ENCODE measurements around the gene TACC2.

TACC2 gene

GRCh38 chr10:122295451-122295809 lies 306.5 kb downstream of the TACC2 start:
- no peaks in the 10 kb centered on the region for H3F3A ChIP-seq (ENCODE audit: insufficient read depth)
- no peak overlapping the region for H3K9ac ChIP-seq (ENCODE audit: low read length)
- no peak for TF ChIP-seq EZH2phosphoT487 (conservative IDR thresholded peaks at IDR 0.05; ENCODE audit: low read length)
- TF ChIP-seq, protein P1, sequence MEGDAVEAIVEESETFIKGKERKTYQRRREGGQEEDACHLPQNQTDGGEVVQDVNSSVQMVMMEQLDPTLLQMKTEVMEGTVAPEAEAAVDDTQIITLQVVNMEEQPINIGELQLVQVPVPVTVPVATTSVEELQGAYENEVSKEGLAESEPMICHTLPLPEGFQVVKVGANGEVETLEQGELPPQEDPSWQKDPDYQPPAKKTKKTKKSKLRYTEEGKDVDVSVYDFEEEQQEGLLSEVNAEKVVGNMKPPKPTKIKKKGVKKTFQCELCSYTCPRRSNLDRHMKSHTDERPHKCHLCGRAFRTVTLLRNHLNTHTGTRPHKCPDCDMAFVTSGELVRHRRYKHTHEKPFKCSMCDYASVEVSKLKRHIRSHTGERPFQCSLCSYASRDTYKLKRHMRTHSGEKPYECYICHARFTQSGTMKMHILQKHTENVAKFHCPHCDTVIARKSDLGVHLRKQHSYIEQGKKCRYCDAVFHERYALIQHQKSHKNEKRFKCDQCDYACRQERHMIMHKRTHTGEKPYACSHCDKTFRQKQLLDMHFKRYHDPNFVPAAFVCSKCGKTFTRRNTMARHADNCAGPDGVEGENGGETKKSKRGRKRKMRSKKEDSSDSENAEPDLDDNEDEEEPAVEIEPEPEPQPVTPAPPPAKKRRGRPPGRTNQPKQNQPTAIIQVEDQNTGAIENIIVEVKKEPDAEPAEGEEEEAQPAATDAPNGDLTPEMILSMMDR (IDR thresholded peaks at IDR 0.05; ENCODE audit: insufficient read depth, low read length, poor library complexity, severe bottlenecking) = no peak
- no peaks in the 10 kb centered on the region for H3K9me3 ChIP-seq (ENCODE audit: insufficient read depth, low read length)
- H4K20me1 ChIP-seq (ENCODE audit: low read depth, low read length) = no peaks in the 10 kb centered on the region
- no peak overlapping the region for H3K27ac ChIP-seq (ENCODE audit: low read depth, low read length)
- H3K9me2 ChIP-seq (replicated peaks; ENCODE audit: insufficient read depth, low read length) = no peaks in the 10 kb centered on the region
- H3K4me3 ChIP-seq (ENCODE audit: insufficient read depth, low read length, poor library complexity, severe bottlenecking) = no peak overlapping the region
- H2AFZ ChIP-seq (ENCODE audit: low read depth, low read length, severe bottlenecking) = no peak overlapping the region
- no peak overlapping the region for H3K4me2 ChIP-seq (ENCODE audit: low read depth, low read length, poor library complexity, severe bottlenecking)
- no peaks in the 10 kb centered on the region for H3K79me2 ChIP-seq (ENCODE audit: insufficient read depth, low read length)
- no peaks in the 10 kb centered on the region for H3K36me3 ChIP-seq (ENCODE audit: low read length)
- no peaks in the 10 kb centered on the region for H3K27me3 ChIP-seq (ENCODE audit: low read length)

DNA sequence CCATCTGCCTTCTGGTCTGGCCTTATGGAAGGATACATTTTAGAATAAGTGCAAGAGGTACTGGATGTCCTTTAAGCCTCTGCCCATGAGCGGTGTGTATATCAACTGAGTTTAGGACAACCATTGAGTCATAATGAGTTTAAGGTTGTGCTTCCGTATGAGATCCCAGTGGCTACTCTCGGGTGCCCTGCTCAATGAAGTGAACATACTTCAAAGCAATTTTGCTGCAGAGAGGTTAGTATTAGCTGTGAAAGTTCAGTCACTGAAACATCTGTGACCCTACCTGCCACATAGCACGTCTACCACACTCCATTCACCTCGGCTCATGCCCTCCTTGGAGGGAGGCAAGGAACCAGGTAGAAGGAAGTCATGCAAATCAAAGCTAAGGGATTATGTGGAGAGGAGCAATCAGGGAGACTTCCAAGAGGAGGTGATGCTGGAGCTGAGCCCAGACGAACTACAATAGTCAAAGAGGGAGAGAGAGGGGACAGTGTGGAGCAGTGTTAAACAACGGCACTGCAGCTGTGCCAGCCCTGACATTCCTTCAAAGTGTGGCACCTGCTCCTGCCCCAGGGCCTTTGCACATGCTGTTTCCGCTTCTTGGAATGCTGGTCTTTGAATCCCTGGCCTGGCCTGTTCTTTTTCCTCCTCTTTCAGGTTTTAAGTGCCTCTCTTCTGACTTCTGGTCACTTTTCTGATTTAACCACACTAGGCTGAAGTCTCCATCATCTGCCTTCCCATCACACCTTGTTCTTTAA lies 307.6 kb downstream of the TACC2 start:
- no peaks in the 10 kb centered on the region for H3F3A ChIP-seq (ENCODE audit: insufficient read depth)
- H3K27me3 ChIP-seq (ENCODE audit: low read length) = no peaks in the 10 kb centered on the region
- no peak overlapping the region for H3K4me2 ChIP-seq (ENCODE audit: low read depth, low read length, poor library complexity, severe bottlenecking)

DNA sequence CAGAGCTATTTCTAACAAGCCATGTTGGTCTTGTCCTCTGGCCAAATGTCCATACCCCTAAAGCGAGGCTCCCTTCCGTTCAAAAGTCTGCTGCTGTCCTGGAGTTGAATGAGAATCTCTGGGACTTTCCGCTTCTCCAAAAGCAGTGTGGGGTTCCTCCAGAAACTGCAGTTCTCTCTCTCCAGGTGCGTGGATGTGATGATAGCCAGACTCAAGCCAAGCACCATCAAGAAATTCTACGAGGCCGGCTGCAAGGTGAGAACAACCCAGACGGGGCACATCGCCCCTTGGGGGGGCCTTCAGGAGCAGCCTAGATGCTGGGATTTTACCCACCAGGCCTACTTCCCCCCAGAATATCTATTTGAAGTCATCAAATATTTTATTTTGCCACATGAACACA lies 308.6 kb downstream of the TACC2 start:
- Histone ChIP-seq H3K9me3 (ENCODE audit: insufficient read depth, low read length) (no peaks in the 10 kb centered on the region), H3K79me2 (ENCODE audit: insufficient read depth, low read length) (no peaks in the 10 kb centered on the region), H3F3A (ENCODE audit: insufficient read depth) (no peaks in the 10 kb centered on the region), H3K4me3 (ENCODE audit: insufficient read depth, low read length, poor library complexity, severe bottlenecking) (no peak overlapping the region), H3K27ac (ENCODE audit: low read depth, low read length) (no peak overlapping the region), H4K20me1 (ENCODE audit: low read depth, low read length) (no peaks in the 10 kb centered on the region), H3K27me3 (ENCODE audit: low read length) (no peaks in the 10 kb centered on the region), H3K36me3 (ENCODE audit: low read length) (no peaks in the 10 kb centered on the region), H3K4me2 (ENCODE audit: low read depth, low read length, poor library complexity, severe bottlenecking) (no peak overlapping the region), H2AFZ (ENCODE audit: low read depth, low read length, severe bottlenecking) (no peak overlapping the region), H3K9me2 (replicated peaks; ENCODE audit: insufficient read depth, low read length) (no peaks in the 10 kb centered on the region), H3K9ac (ENCODE audit: low read length) (no peak overlapping the region)
- TF ChIP-seq, protein P1 (IDR thresholded peaks at IDR 0.05; ENCODE audit: insufficient read depth, low read length, poor library complexity, severe bottlenecking) = no peak
- TF ChIP-seq EZH2phosphoT487 (conservative IDR thresholded peaks at IDR 0.05; ENCODE audit: low read length) = no peak

More for the DNA sequence above, 307.6 kb downstream of the TACC2 start:
- no peak overlapping the region for H3K9ac ChIP-seq (ENCODE audit: low read length)
- no peak overlapping the region for H3K27ac ChIP-seq (ENCODE audit: low read depth, low read length)
- H3K4me3 ChIP-seq (ENCODE audit: insufficient read depth, low read length, poor library complexity, severe bottlenecking) = no peak overlapping the region
- H3K9me3 ChIP-seq (ENCODE audit: insufficient read depth, low read length) = no peaks in the 10 kb centered on the region
- no peak overlapping the region for H2AFZ ChIP-seq (ENCODE audit: low read depth, low read length, severe bottlenecking)
- H3K9me2 ChIP-seq (replicated peaks; ENCODE audit: insufficient read depth, low read length) = no peaks in the 10 kb centered on the region
- no peaks in the 10 kb centered on the region for H4K20me1 ChIP-seq (ENCODE audit: low read depth, low read length)
- no peaks in the 10 kb centered on the region for H3K36me3 ChIP-seq (ENCODE audit: low read length)
- TF ChIP-seq, protein P1 (IDR thresholded peaks at IDR 0.05; ENCODE audit: insufficient read depth, low read length, poor library complexity, severe bottlenecking) = no peak
- no peak for TF ChIP-seq EZH2phosphoT487 (conservative IDR thresholded peaks at IDR 0.05; ENCODE audit: low read length)
- H3K79me2 ChIP-seq (ENCODE audit: insufficient read depth, low read length) = no peaks in the 10 kb centered on the region
